Astrocyte of the cerebellum (primary cell): Measurements from ENCODE around the gene STXBP6.

Source experiments
- DNase-seq: peaks from one replicate; pipeline ENCODE4 v3.0.0-alpha.2; 2011; ENCODE audit warnings: low read depth
- H3K4me3 ChIP-seq: 2 replicates; pipeline ENCODE4 v1.5.1; 2011; ENCODE audit warnings: mild to moderate bottlenecking, low read depth, low read length, moderate library complexity
- in situ Hi-C: cut with HindIII; loops from 2 replicates; pipeline ENCODE4 v1.10.0; 2017; ENCODE audit warnings: low sequenced_read_pairs
- TF ChIP-seq, protein P1 (sequence below): IDR thresholded peaks from 2 replicates; pipeline ENCODE4 v1.5.1; 2012; ENCODE audit warnings: low read length, low read depth, moderate library complexity, mild to moderate bottlenecking; ENCODE audit errors: missing control alignments

The STXBP6 gene

DNA sequence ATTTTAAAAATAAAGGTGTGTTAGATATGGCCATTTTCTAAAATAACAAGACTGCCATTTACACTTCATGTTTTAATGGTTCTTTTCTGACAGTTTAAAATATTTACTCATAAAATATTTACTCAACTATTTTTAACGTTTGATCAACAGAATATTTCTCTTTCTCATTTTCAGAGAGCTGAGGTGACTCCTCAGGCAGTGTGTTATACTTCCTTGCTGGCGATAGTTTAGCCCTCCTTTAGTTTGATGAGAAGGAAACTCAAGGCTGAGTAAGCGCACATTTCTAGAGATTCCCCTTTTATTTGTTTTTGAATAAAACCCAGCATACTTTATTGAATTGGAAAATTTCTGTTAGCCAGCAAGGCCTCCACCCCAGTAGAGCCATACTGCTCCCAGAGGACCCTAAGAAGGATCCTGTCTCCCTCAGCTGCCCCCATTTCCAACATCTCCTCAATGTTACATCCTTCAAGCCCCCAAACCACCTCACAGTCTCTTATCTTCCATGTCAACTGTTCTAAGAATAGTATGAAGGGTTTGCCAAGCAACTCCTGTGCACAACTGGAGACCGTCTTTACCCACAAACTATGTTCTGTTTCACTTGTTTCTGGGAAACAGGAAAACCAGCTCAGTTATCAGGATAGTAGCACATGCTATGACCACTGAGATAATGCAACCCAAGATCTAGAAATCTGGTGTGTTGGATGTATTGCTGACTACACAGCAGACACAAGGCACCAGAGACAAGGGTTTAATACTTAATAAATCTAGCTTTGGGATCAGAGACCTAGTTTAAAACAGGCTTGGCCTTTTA, 129.5 kb downstream of the STXBP6 start:
- TF ChIP-seq, protein P1, sequence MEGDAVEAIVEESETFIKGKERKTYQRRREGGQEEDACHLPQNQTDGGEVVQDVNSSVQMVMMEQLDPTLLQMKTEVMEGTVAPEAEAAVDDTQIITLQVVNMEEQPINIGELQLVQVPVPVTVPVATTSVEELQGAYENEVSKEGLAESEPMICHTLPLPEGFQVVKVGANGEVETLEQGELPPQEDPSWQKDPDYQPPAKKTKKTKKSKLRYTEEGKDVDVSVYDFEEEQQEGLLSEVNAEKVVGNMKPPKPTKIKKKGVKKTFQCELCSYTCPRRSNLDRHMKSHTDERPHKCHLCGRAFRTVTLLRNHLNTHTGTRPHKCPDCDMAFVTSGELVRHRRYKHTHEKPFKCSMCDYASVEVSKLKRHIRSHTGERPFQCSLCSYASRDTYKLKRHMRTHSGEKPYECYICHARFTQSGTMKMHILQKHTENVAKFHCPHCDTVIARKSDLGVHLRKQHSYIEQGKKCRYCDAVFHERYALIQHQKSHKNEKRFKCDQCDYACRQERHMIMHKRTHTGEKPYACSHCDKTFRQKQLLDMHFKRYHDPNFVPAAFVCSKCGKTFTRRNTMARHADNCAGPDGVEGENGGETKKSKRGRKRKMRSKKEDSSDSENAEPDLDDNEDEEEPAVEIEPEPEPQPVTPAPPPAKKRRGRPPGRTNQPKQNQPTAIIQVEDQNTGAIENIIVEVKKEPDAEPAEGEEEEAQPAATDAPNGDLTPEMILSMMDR = no peak
- DNase-seq = no peak
- no peak overlapping the region for H3K4me3 ChIP-seq
- in situ Hi-C loops = no loop called here

- no peak for DNase-seq
- no peak overlapping the region for H3K4me3 ChIP-seq
- TF ChIP-seq, protein P1 = no peak
- in situ Hi-C loops = no loop called here
Measured at GRCh38 chr14:24918822-24919221, 131.1 kb downstream of the STXBP6 start.

DNA sequence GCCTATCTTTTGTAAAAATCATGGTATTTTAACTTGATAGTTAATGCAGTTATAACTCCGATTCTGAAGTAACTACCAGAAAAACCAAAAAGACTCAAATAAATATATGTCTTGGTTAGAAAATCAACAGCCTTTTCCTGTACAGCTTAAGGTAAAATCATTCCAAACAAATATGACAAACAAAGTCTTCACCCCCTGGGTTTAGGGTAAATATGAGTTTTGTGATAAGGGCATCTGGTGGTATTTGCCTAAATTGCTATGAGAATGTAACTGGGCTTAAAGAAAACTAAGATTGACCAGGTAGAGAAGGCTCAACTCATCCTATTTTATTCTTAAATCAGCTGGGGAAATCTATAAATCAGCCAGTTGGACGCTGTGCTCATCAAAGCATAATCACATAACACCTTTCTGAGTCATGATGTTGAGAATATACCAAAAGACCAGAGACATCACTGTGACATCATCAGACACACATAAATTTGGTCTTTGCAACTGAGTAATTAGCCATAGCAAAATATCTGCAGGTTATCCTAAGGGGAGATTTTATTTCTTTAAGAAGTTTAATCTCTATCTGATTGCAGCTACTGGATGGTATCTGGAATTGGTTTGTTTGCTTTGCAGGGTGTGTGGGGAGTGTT, 133.9 kb downstream of the STXBP6 start:
- in situ Hi-C loops = no loop called here
- no peak for DNase-seq
- TF ChIP-seq, protein P1 = no peak
- no peak overlapping the region for H3K4me3 ChIP-seq

DNA sequence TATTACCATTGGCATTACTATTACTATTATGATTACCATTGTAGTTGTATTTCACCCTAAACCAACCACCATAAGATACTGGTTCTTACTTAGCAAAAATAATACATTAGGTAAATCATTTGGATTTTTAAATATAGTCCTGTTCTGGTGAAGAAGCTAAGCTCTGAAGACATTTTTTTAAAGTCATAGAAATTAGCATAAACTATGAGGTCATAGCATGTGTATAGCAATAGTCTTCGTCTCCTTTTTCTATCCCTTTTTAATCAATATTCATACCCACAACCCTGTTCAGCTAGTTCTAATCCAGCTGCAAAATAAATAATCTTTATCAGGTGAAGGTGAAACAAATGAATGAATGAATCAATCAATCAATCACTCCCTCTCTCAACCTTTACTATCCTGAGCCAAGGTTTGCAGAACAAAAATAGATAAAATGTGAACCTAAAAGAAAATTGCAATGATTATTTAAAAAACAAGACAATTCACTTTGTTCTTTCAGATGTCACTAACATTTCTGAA, 134.5 kb downstream of the STXBP6 start:
- TF ChIP-seq, protein P1 = no peak
- DNase-seq = no peak
- in situ Hi-C loops = no loop called here
- no peak overlapping the region for H3K4me3 ChIP-seq

GRCh38 chr14:24913746-24914145, 136.2 kb downstream of the STXBP6 start:
- H3K4me3 ChIP-seq = no peak overlapping the region
- in situ Hi-C loops = no loop called here
- no peak for DNase-seq
- TF ChIP-seq, protein P1 = no peak

- H3K4me3 ChIP-seq = no peak overlapping the region
- no peak for DNase-seq
- in situ Hi-C loops = no loop called here
- TF ChIP-seq, protein P1 = no peak
Measured at GRCh38 chr14:24913021-24913420, 136.9 kb downstream of the STXBP6 start.
